Lung (tissue), 12 donors: ENCODE results near the gene GBP1. TPM values are rescaled to one million over a fixed set of nuclear protein-coding genes. Genes with fewer than 3 reads are reported as not detected.
"Not testable (repeated sequence)": the region's sequence is repeated elsewhere in the genome, so short reads cannot be mapped to it uniquely, and the experiment has no call there.

Experiments
- ATAC-seq: fragments of 200-7000 bp; cut with Tn5 transposase; one replicate; pipeline ENCODE4 v1.9.1; 2020; ENCODE audit warnings: moderate number of reproducible peaks; ENCODE audit not compliant: insufficient read depth, low FRiP score
- DNase-seq, 3 donors: peaks; one replicate each; pipeline ENCODE4 v3.0.0-alpha.2; 2013 to 2017
- H3K27ac ChIP-seq, 2 donors: one replicate each; pipeline ENCODE4 v1.5.1; 2013; ENCODE audit warnings: mild to moderate bottlenecking in 2 of 2, moderate library complexity in 2 of 2, control low read depth in 1 of 2, inconsistent platforms in 1 of 2, low read depth in 1 of 2, low read length in 1 of 2
- H3K27me3 ChIP-seq, 3 donors: one replicate each; pipeline ENCODE4 v1.5.1; 2013; ENCODE audit warnings: low read length in 2 of 3; ENCODE audit not compliant: control insufficient read depth in 3 of 3, insufficient read depth in 3 of 3
- H3K36me3 ChIP-seq, 4 donors: one replicate each; pipeline ENCODE4 v1.5.1; 2013; ENCODE audit warnings: low read length in 4 of 4, mild to moderate bottlenecking in 1 of 4, moderate library complexity in 1 of 4; ENCODE audit not compliant: control insufficient read depth in 4 of 4, insufficient read depth in 4 of 4
- H3K4me1 ChIP-seq, 5 donors: one replicate each; pipeline ENCODE4 v1.5.1; 2013; ENCODE audit warnings: low read length in 5 of 5, mild to moderate bottlenecking in 2 of 5, moderate library complexity in 1 of 5; ENCODE audit not compliant: control insufficient read depth in 5 of 5, insufficient read depth in 5 of 5
- H3K4me3 ChIP-seq: one replicate; pipeline ENCODE4 v1.5.1; 2013; ENCODE audit warnings: mild to moderate bottlenecking, control low read depth, moderate library complexity
- H3K9ac ChIP-seq, 2 donors: one replicate each; pipeline ENCODE4 v1.5.1; 2013; ENCODE audit warnings: low read length in 2 of 2, control low read depth in 1 of 2; ENCODE audit not compliant: insufficient read depth in 1 of 2
- H3K9me3 ChIP-seq, 4 donors: one replicate each; pipeline ENCODE4 v1.5.1; 2013; ENCODE audit warnings: low read length in 3 of 4, mild to moderate bottlenecking in 1 of 4, moderate library complexity in 1 of 4; ENCODE audit not compliant: control insufficient read depth in 4 of 4, insufficient read depth in 3 of 4
- CTCF ChIP-seq: IDR thresholded peaks from 2 replicates; pipeline ENCODE4 v1.5.1; 2012; ENCODE audit warnings: mild to moderate bottlenecking; ENCODE audit errors: control extremely low read depth, extremely low read depth
- WGBS, 2 donors: extraction: QIAGEN DNeasy Blood & Tissue Kit; methylation state at CpG; one replicate each; pipeline ENCODE4 v1.1.7; 2013; 5-methylcytosine and 5-hydroxymethylcytosine counted together
- polyA plus RNA-seq, 2 donors: library from polyadenylated mRNA; stranded (reverse); fragments of 200-250 nt; gene quantifications; one replicate each; pipeline ENCODE4 v1.2.1, GENCODE V29; 2013
- total RNA-seq, 2 donors: library from RNA; depleted of rRNA in 1 of 2; stranded (reverse); fragments of >200 nt in 1 of 2; gene quantifications; one replicate each; pipeline ENCODE4 v1.2.1, GENCODE V29; 2014 to 2021
- donor health status: control.
- donor health status: control.
- donor health status: Bipolar disorder and iron deficiency.
- donor health status: healthy.
- donor health status: DM: yes; HTN: yes; CAD: no.

The GBP1 gene
- total and polyA plus RNA-seq, 4 donors = 13.0 to 62.5 (median 44.6) TPM

GRCh38 chr1:89037186-89037585 lies 27.8 kb downstream of the GBP1 start:
- no peaks in the 10 kb centered on the region for H3K4me1 ChIP-seq
- no peak overlapping the region for H3K4me3 ChIP-seq
- WGBS, 2 donors = 79 to 81% methylated on average over 1 of the region's 1 CpG
- no peaks in the 10 kb centered on the region for H3K36me3 ChIP-seq
- H3K27ac ChIP-seq = no peak overlapping the region
- no peaks in the 10 kb centered on the region for H3K27me3 ChIP-seq
- H3K9ac ChIP-seq = no peak overlapping the region
- DNase-seq = no peak
- no peak for TF ChIP-seq CTCF
- peaks cover 0 to 2% (median 0%) of the 10 kb centered on the region in 4 donors for H3K9me3 ChIP-seq
- ATAC-seq = no peak

- no peak overlapping the region for H3K9ac ChIP-seq
- no peak overlapping the region for H3K27ac ChIP-seq
- H3K27me3 ChIP-seq = no peaks in the 10 kb centered on the region
- DNase-seq (no peak), ATAC-seq (no peak)
- H3K4me3 ChIP-seq = no peak overlapping the region
- no peaks in the 10 kb centered on the region for H3K36me3 ChIP-seq
- peaks cover 0 to 2% (median 0%) of the 10 kb centered on the region in 4 donors for H3K9me3 ChIP-seq
- H3K4me1 ChIP-seq = no peaks in the 10 kb centered on the region
- TF ChIP-seq CTCF = no peak
- 84 to 100% methylated on average over 1 of the region's 1 CpG for WGBS, 2 donors
Measured at GRCh38 chr1:89035080-89035479, 29.9 kb downstream of the GBP1 start.

- H3K4me1 ChIP-seq, H3K9ac ChIP-seq, DNase-seq, H3K27ac ChIP-seq, ATAC-seq, H3K36me3 ChIP-seq, H3K27me3 ChIP-seq, H3K9me3 ChIP-seq, H3K4me3 ChIP-seq: not testable (repeated sequence)
- 94 to 96% methylated on average over 5 of the region's 5 CpGs for WGBS, 2 donors
Measured at GRCh38 chr1:89034004-89034403, 31.0 kb downstream of the GBP1 start.

GRCh38 chr1:89029051-89029450 lies 36.0 kb downstream of the GBP1 start:
- H3K36me3 ChIP-seq, ATAC-seq, H3K27me3 ChIP-seq, H3K4me1 ChIP-seq, H3K27ac ChIP-seq, DNase-seq, H3K9me3 ChIP-seq, H3K4me3 ChIP-seq, H3K9ac ChIP-seq: not testable (repeated sequence)
- 65 to 78% methylated on average over 2 of the region's 2 CpGs for WGBS, 2 donors

- Histone ChIP-seq H3K4me3 (no peak overlapping the region), H3K4me1 (peaks cover 4 to 11% (median 6%) of the 10 kb centered on the region in 5 donors), H3K36me3 (no peaks in the 10 kb centered on the region), H3K9ac (no peak overlapping the region), H3K27ac (no peak overlapping the region), H3K27me3 (no peaks in the 10 kb centered on the region), H3K9me3 (peaks cover 0 to 2% (median 0%) of the 10 kb centered on the region in 4 donors)
- ATAC-seq (no peak), DNase-seq (no peak)
- no peak for TF ChIP-seq CTCF
- 93 to 96% methylated on average over 3 of the region's 3 CpGs for WGBS, 2 donors
Measured at GRCh38 chr1:89025928-89026327, 39.1 kb downstream of the GBP1 start.
